Fibroblast of skin of right biceps (primary cell): ENCODE results near the gene LCN12.

Source experiments
- DNase-seq: peaks from one replicate; pipeline ENCODE4 v3.0.0-alpha.2; 2013

The LCN12 gene

GRCh38 chr9:136974817-136975535 lies 22.9 kb downstream of the LCN12 start:
- no peak for DNase-seq

GRCh38 chr9:136975644-136976043 lies 23.6 kb downstream of the LCN12 start:
- DNase-seq, result peak; percentile 14

DNA sequence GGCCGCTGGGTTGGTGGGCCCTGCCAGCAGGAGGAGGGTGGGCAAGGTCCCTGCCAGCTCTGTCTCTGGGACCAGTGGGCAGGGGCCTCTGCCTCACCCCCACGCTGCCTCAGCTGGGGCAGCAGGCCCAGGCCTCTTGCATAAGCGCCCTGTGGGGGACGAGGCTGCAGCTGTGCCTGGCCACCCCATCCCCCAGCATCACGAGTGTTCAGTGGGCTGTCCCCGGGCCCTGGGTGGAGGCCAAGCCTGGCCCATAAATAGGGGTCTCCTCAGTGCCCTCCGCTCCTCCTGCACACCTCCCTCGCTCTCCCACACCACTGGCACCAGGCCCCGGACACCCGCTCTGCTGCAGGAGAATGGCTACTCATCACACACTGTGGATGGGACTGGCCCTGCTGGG lies 25.1 kb downstream of the LCN12 start, which contains the start of gene PTGDS:
TSS of gene PTGDS (plus strand) at position 282 of the 400 bp plus-strand sequence. CDS start at position 357, 75 bp downstream.
- no peak for DNase-seq

DNA sequence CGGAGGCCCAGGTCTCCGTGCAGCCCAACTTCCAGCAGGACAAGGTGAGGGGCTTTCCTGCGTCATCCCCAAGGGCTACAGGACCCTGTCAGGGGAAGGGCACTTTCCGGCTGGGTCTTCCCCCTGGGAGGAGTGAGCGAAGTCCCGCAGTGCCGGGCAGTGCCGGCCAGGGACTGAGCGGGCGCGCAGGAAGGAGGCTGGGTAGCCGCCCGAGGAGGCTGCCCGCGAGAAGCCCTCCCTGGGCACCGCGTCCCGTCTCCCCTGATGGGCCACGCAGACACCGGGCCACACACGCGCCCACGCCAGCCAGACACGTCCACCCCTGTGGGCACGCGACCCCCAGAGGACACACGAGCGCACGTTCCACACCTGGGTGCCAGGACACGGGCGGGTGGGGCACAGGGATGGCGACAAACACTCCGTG lies 25.6 kb downstream of the LCN12 start:
- no peak for DNase-seq

- peak; percentile 46 for DNase-seq
Measured at GRCh38 chr9:136978073-136978864, 26.2 kb downstream of the LCN12 start.

- no peak for DNase-seq
Measured at GRCh38 chr9:136978865-136979544, 26.9 kb downstream of the LCN12 start.

DNA sequence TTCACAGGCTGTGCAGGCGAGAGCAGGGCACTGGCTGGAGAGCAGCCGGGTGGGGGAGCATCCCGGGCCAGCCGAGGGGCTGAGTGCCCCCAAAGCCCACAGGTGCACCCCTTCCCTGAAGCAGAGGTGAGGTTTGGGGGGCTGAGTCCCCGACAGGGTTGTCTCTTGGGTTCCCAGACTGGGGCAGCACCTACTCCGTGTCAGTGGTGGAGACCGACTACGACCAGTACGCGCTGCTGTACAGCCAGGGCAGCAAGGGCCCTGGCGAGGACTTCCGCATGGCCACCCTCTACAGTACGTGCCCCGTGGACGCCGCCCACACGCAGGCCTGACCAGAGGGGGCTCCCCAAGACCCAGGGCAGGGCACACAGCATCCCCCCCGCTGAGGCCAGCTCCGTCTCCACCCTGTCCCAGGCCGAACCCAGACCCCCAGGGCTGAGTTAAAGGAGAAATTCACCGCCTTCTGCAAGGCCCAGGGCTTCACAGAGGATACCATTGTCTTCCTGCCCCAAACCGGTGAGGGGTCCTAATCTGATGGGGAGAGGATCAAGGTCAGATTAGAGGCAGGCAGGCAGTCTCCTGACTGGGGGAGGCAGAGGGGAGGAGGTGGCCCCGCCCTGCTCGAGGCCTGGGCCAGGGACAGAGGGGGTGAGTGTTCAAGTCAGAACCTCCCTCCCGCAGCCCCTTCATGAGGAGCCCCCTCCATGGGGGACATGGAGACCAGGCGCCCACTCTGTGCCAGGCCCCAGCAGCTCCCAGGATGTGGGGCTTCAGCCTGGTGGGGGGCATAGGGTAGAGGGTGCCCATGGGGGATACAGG lies 27.9 kb downstream of the LCN12 start:
- no peak for DNase-seq

- DNase-seq, result no peak
Measured at GRCh38 chr9:136980669-136981478, 28.8 kb downstream of the LCN12 start.

DNA sequence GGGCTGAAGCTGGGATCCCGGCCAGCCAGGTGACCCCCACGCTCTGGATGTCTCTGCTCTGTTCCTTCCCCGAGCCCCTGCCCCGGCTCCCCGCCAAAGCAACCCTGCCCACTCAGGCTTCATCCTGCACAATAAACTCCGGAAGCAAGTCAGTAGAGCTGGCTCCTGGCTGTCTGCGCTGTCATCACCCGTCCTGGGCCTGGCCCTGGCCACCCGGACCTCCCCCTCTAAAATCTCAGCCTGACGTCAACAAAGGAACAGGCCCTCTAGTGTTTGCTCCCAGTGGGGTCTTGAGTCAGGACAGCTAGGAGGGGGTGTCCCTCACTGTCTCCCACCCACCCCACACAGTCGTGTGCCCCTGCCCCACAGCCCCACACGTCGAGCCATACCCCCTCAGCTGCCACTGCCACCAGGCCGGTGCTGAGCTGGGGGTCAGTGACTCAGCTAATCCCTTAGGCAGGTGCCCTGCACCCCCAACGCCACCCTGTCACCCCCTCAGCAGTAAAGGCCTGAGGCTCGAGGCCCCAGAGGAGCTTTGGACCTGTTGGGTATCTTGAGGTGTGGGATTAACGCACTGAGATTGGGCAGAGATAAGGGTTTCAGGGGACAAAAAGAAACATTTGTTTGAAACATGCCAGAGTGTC lies 29.6 kb downstream of the LCN12 start:
- peak; percentile 14 for DNase-seq

DNA sequence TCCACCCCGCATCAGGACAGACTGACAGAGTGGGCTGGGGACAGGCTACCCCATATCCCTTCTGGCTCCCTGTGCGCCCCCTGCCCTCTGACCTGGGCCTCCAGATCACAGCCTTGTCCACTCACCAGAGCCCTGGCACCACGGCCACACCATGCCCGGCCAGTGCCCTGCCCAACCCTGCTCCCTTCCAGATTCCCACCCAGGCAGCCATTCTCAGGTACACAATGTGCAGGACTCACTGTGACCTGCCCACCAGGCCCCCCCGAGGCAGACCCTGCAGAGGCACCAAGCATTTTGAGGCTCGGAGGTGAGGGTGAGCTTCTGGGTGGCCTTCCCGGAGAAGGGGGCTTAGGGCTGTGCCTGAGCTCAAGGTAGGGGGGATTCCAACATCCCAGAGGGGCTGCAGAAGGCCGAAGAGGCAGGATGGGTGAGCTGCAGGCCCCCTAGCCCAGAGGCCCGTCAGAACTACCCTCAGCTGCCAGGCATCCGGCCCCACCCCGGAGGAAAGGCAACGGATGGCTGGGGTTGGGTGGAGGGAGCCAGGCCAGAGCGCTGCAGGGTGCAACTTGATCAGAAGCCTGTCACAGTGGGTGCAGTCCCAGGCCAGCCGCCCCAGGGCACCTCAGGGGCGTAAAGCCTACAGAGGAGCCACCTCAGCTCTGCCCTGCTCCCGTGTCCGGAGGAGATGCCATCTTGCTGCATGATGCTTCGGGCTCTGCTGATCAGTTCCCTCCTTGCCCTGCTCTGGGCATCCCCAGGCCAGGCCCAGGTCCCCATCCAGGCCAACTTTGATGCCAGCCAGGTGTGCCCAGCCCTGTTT lies 30.4 kb downstream of the LCN12 start, which contains the start of gene LCNL1:
TSS of gene LCNL1 (plus strand) at position 762 of the 820 bp plus-strand sequence. CDS start 594 bp downstream, outside the sequence.
- no peak for DNase-seq

DNA sequence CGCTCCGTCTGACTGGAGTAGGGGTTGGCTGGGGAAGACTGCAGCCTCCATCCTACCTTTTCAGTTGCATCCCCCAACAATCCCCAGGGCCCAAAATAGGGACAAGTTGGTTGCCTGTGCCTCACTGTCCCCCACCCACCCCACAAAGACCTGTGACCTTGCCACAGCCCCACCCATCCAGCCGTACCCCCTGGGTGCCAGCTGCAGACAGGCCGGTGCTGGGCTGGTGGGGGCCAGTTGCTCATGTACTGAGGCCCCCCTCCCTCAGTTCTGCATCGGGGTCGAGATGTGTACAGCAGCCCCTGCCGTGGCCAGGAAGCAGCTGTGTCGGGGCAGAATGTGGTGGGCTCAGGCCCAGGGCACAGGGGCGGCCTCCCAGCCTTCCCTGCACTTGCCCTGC lies 31.1 kb downstream of the LCN12 start:
- no peak for DNase-seq

- no peak for DNase-seq
Measured at GRCh38 chr9:136983656-136984314, 31.7 kb downstream of the LCN12 start.

DNA sequence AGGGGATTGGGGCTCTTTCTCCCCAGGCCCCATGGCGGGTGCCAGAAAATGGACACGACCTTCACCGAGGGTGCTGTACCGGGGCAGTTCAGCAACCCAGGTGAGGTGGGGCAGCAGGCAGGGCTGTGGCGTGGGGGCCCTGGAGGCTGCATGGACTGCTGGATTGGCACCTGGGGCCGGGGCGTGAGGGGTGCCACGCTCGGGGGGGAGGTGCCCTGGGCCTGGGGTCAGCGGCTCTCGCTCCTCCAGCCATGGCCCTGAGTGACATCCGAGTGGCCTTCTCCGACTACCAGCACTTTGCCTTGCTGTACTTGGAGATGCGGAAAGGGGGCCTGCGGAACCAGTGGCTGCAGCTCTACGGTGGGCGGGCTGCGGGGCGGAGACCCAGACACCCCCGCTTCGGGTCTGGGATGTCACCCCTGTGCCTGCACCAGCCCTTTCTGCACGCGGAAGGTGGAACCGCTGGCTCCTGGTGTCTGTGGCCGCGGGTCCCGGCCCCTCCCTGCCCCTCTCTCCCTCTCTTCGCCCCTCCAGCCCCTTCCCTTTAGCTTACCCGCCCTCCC lies 32.5 kb downstream of the LCN12 start:
- no peak for DNase-seq

DNA sequence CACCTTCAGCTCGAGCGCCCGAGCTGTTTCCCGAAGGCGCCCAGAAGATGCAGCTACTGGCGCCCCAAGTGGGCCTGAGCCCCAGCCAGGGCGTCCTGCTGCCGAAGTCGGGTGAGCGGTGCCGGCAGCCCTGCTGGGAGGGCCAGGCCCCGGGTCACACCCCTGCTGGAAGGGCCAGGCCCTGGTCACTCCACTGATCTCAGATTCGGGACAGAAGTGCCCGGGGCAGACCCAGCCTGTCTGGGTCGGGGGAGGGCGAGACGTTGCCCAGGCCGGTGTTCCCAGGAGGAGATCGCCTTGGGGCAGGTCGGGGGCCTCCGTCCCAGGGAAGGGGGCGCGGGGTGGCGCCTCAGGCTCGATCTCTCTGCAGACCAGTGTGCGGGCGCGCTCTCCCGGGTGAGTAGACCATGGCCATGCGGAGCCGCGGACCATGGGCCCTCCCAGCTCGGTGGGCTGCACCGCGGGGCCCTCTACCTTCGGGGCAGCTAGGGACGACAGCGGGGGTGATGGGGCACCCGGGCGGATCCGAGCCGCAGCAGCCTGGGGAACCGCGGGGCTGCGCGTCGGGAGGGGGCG lies 33.0 kb downstream of the LCN12 start:
- no peak for DNase-seq

- no peak for DNase-seq
Measured at GRCh38 chr9:136985853-136986252, 33.8 kb downstream of the LCN12 start.

DNA sequence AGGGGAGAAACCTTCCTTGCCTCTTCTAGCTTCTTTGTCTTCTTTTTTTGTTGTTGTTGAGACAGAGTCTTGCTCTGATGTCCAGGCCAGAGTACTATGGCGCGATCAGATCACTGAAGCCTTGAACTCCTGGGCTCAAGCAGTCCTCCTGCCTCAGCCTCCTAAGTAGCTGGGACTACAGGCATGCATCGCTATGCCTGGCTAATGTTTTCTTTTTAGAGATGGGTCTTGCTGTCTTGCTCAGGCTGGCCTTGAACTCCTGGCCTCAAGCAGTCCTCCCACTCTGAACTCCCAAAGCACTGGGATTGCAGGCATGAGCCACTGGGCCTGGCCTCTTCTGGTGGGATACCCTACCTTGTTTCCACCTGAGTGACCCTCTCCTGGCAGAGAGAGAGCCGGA lies 36.8 kb downstream of the LCN12 start:
- DNase-seq, result no peak

- DNase-seq, result no peak
Measured at GRCh38 chr9:136990242-136990911, 38.3 kb downstream of the LCN12 start.
